ENCODE results near the gene DEFB124.

GRCh38 chr20:31446084-31446819, 28.7 kb downstream of the DEFB124 start:
- TF ChIP-seq REST (tag by site-specific recombination; IDR thresholded peaks at IDR 0.05) (no peak), ZFP3 (tag by site-specific recombination; IDR thresholded peaks at IDR 0.05; ENCODE audit: low read depth) (no peak), PRDM4 (tag by site-specific recombination; IDR thresholded peaks at IDR 0.05) (no peak), SCRT2 (tag by site-specific recombination; IDR thresholded peaks at IDR 0.05) (no peak), CTCF (tag by site-specific recombination; IDR thresholded peaks at IDR 0.05) (no peak)
